GM12801 (cell line): ENCODE measurements around the gene CABP1.

Source experiments
- TF ChIP-seq, protein P1 (sequence below): IDR thresholded peaks from one replicate; pipeline ENCODE4 v1.5.1; 2011; ENCODE audit warnings: control low read depth; ENCODE audit not compliant: insufficient read length; ENCODE audit errors: extremely low read depth

Gene CABP1

DNA sequence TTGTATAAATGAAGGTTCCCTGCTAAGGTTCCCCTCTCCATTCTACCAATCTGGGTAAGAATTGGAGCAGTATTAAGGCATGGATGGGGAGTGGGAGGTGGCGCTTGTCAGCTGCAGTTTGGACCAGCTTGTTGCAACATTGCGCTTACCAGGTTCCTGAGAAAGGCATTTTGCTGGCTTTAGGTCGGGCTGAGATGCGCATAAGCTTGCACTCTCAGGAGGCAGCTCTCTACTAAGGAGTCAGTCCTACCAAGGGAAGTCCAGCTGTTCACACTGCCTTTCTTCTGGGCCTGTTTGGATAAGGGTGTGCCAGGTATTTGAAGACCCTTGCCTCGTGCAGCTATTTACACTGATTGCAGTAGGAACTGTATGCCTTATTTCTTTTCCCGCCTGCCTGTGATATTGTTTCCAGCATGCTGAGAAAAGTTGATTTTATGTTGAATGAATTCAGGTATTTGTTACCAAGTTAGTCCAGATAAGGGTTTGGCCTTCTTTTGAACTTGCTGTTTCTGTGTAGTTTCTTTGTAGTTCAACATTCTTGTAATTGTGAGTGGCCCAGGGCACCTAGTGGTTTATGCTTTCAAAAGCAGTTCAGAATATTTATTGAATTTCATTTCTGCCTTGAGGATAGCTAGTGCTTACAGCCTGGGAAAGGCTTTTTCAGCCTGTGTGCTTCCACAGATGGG is 49.1 kb downstream of the CABP1 start:
- TF ChIP-seq, protein P1, sequence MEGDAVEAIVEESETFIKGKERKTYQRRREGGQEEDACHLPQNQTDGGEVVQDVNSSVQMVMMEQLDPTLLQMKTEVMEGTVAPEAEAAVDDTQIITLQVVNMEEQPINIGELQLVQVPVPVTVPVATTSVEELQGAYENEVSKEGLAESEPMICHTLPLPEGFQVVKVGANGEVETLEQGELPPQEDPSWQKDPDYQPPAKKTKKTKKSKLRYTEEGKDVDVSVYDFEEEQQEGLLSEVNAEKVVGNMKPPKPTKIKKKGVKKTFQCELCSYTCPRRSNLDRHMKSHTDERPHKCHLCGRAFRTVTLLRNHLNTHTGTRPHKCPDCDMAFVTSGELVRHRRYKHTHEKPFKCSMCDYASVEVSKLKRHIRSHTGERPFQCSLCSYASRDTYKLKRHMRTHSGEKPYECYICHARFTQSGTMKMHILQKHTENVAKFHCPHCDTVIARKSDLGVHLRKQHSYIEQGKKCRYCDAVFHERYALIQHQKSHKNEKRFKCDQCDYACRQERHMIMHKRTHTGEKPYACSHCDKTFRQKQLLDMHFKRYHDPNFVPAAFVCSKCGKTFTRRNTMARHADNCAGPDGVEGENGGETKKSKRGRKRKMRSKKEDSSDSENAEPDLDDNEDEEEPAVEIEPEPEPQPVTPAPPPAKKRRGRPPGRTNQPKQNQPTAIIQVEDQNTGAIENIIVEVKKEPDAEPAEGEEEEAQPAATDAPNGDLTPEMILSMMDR = no peak

DNA sequence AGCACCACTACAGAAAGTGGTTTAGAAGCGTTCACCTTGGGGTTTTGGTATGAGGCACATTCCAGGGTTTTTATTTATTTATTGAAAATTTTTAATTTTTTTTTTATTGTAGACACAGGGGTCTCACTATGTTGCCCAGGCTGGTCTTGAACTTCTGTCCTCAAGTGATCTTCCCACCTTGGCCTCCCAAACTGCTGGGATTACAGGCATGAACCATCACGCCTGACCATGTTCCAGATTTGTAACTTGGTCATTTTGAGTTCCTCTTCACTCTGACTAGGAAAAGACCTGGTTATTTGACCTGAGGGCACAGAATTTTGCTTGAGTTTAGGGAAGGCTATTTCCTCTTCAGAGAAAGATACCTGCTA is 49.6 kb downstream of the CABP1 start:
- TF ChIP-seq, protein P1 = no peak

DNA sequence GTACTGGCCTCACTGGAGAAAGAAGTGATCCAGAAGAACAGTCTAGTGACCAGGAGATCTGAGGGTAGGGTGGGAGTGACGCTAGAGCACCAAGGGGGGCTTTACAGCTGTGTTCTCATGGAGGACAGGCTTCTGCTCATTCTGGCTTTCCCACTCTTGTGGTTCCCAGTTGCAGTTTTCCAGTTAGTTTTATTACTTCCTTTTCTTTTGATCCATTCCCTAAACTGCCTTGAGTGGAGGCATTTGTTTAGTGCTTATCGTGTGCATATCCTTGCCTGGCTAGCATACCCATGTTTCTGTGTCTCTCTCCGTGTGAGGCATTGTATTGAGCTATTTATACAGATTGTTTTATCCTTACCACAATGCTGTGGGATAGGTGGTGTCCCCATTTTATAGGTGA is 50.6 kb downstream of the CABP1 start:
- TF ChIP-seq, protein P1 = no peak

- TF ChIP-seq, protein P1 = no peak
Measured at GRCh38 chr12:120692524-120693033, 52.2 kb downstream of the CABP1 start.

DNA sequence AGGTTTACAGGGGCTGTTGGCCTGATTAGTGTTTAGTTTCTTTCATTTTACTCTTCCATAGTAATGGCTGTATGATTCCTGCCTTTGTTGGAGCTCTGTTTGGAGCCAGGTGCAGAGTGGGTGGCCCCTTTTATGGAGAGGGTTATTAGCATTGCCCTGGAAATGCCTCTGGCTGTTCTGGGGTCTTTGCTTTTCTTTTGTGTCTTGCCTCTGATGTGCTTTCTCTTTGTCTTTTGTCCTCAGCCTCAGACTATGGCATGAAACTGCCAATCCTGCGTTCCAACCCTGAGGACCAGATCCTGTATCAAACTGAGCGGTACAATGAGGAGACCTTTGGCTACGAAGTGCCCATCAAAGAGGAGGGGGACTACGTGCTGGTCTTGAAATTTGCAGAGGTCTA is 53.4 kb downstream of the CABP1 start:
- TF ChIP-seq, protein P1 = no peak

DNA sequence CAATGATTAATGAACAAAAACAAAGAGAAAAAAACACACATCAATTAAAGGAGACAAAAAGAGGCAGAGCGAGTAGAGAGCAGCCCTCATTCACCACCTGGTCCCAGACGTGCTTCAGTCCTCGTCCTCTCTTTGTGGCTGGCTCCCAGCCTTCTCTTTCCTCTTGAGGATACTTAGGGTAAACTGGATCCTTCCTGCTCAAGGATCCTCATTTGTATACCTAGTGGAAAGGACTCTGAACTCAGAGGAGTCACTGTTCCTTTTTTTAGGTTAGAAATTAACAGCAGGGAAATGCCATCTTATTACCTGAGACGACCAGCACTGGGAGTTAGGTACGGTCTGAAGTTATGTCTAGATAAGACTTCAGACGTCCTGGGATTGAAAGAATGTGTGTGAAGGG is 56.2 kb downstream of the CABP1 start:
- TF ChIP-seq, protein P1 = no peak

DNA sequence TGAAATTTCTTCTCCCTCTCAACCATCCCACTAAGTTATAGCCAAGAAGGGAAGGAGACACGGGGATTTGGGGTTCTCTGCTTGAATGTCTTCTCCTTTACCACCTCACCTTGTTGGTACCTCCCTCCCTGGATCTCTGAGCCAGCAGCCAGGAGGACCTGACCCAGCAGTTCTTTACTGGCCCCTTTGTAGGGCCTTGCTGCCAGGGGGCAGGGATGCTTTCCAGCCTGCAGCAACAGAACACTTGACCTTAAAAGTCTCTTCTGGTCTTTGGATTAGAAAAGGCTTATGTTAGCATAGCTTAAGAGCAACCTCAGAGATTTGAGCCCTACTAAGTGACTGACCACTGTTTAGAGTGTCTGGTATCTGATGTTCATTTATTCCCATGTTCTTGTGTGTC is 56.9 kb downstream of the CABP1 start:
- TF ChIP-seq, protein P1 = no peak
